ENCODE results near the gene ALG11.

Gene ALG11

DNA sequence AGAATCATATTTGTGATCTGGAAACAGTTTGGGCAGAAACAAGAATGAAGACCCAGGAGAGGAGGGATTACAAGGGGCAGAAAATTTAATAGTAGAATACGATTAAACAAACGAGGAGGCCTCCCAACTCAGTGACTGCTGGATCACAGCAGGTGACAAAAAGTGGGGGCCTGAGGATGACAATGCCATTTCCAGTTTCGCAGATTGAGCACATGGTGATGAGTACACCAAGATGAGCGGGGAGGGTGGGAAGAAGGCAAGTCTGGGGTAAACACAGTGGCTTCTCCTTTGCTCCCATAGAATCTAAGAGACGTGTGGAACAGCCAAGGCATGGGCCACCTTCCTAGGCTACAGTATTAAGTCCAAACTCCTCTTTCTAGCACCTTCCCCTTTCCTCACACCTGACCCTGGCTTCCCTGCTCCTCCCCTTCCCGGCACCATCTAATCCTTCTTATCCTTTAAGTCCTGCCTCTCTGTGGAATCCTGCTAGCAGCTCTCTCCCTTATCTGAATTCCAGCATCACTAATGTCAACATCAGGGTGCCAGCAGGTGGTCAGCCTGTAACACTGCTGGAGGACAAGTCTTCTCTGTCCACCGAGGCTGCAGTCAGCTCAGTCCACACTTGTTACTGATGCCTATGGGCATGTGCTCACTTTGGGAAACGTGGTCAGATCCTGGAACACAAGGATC lies 14.4 kb upstream of the ALG11 start:
- peak; percentile 89 for DNase-seq

DNA sequence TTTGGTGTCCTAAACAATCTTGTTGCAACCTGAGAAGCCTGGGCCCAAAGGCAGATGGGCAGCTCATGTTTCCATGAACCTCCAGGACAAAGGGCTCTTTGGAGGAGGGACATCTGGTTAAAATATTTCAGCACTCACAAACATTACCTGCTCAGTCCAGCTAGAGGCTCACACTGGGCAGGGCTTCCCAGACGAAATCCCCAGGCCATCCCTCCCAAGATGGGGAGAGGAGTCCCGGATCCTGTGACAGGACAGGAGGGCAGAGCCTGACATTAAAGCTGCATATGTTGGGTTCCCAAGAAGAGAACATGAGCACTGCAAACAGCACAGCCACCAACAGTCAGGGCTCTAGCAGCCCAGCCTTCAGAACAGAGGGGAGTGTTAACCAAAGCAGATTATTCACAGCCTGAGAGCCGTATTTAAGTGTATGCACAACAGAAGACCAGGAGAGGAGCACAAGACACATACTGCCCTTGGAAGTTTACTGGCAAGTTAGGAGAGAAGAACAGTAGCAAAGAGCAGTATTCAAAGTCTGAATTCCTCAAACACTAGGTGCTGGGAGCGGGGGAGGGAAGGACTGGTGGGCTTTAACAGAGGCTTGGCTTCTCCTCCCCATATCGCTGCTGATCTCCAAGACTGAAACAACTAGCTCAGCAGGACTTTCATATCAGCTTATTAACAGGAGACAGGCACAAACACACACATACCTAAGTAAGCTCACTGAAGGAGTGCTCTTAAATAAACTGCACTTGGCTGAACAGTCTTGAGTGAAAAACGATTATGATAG lies 13.3 kb upstream of the ALG11 start:
- DNase-seq: peak; percentile 88

DNA sequence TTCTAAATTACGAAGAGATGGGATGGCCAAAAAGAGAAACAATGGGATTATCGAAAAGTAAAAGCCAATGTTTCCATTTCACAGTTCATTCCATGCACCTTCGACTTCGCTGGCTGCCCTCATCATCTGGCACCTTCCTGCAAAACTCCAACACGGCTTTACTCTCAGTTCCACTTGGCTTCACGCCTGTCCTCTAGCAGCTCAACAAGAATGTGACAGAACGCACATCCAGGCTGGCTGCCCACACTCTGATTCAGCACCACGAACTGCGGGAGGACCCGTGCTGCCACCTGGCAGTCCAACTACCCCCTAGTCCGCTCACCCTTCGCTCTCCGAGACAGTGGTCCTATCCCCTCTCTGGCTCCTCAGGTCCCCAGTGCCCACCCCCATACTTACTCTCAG lies 12.7 kb upstream of the ALG11 start:
- DNase-seq: peak; percentile 14

DNA sequence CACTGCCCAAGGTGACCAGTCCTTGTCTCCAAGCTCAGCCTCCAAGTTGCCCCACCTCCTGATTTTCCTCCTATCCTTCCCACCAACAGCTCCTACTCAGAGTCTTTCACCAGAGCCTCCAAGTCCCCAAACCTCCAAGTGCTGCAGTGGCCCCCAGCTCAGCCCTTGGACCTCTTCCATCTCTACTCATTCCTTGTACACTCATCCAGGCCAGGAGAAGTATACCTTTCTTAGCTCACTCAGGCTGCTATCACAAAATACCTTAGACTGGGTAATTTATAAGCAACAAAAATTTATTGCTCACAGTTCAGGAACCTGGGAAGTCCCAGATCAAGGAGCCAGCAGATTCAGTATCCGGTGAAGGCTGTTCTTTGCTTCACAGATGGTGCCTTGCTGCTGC lies 12.3 kb upstream of the ALG11 start:
- no peak for DNase-seq

DNA sequence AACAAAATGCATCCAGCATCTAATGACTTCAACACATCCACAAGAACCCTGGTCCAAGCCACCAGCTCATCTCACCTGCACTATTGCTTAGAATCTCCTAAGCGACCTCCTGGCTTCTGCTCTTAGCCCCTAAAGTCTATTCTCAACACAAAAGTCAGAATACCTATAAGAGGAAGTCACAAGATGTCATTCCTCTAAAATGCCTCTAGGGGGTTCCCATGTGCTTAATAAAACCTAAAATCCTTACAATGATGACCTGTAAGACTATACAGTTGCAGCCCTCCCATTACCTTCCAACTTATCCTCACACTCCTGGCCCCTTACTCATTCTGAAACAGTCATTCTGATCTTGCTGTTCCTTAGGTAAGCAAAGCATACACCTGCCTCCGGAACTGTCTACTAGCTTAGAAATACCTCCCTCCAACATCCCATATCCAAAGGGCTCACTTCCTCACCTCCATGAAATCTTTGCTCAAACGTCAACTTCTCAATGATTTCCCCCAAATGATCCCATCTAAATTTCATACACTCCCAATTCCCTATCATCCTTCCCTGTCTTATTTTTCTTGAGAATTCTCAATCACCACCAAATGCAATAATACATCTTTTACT lies 11.0 kb upstream of the ALG11 start:
- peak; percentile 79 for DNase-seq

DNA sequence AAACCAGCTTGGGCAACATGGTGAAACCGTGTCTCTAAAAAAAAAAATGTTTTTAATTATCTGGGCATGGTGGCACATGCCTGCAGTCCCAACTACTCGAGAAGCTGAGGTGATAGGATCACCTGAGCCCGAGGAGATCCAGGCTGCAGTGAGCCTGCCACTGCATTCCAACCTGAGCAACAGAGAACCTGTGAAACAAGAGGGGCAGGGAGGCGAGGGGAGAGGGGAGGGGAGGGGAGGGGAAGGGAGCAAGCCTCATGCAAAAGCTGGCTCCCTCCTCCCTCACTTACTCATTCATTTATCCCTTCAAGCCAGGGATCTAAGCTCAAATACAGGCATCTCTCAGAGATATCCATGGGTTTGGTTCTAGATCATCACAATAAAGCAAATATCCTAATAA lies 9.8 kb upstream of the ALG11 start:
- DNase-seq: no peak

DNA sequence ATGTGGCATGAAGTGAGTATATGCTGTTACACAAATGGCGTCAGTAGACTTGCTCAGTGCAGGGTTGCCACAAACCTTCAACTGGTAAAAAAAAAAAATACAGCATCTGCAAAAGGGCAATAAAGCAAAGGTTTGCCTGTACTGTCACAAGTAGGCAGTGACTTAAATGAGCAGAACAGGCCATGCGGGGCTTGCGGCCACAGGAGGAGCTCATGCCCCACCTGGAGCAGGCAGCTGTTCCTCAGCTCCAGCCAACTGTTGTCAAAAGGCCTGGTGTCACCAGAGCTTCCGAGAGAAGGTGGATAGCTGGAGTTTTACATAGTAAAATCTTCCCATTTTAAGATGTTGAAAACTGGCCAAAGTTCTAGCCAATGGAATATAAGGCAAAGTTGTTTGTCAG lies 8.7 kb upstream of the ALG11 start:
- DNase-seq: peak; percentile 30

DNA sequence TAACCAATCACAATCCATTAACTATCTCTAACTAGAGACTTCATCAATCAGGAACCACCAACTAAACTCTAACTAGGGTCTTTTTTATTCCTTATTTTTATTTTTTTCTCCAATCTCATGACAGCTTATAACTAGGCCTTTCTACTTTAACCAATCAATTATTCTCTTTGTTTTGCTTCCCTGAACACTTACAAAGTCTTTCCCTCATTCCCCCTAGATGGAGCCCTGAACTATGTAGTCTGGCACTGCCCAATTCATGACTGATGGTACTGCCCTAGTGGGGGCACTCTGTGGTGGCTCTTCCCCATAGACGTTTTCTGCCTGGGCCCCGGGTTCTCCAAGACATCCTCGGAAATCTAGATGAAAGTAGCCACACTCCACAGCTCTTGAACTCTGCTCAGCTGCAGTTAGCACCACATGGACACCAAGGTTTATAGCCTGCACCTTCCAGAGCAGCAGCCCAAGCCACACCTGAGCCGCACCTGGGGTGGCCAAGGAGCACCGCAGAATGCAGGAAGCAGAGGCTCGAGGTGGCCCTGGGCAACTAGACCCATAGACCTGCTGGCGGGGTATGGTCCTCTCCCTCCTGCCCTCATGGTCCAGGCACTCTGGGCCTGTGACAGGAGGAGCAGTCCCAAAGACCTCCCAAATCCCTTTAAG lies 7.6 kb upstream of the ALG11 start:
- no peak for DNase-seq

DNA sequence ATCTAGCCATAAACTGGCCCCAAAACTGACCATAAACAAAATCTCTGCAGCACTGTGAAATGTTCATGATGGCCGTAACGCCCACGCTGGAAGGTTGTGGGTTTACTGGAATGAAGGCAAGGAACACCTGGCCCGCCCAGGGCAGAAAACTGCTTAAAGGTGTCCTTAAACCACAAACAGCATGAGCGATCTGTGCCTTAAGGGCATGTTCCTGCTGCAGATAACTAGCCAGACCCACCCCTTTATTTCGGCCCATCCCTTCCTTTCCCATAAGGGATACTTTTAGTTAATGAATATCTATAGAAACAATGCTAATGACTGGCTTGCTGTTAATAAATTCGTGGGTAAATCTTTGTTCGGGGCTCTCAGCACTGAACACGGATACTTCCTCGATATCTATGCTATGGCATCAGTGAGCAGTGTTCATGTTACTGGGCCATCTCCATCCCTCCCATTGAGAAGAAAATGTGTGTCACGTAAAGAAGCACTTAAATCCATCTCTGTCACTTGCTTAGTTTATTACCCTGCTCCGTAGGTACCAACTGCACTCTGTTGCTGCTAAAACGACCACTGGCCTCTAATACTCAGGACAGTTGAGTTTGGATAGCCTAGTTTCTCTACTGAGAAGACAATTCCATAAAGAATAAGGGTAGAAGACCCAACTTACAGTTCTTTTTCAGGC lies 6.2 kb upstream of the ALG11 start:
- no peak for DNase-seq

DNA sequence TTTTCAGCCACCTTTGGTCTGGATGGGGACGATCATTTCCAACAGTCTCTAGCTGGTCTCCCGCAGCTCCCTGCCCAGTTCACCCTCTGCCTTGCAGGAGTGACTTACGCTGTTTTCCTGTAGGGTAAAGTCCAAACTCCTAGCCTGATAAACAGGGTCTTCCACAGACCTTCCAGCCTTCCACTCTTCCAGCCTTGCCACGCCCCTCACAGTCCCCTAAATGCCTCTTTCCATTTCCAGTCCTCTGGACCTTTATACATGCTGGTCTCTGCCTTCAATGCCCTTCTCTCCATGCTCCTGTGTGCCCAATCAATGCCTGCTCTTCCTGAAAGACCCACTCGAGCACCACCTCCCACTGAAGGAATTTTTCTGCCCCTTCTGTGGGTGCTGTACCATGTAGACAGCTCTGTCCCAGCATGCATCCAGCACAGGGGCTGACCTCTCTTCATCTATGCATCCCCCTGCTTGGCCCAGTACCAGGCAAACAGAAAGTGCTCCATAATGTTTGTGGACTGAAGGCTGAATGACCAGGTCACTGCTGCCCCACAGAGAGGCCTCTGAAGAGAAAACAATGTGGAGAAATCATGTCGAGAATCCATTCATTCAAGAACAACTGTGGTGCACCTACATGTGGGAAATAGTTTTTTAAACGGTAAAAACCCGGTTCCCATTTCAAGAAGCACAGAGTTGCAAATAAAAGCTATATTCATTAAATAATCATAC lies 5.5 kb upstream of the ALG11 start:
- DNase-seq: no peak

DNA sequence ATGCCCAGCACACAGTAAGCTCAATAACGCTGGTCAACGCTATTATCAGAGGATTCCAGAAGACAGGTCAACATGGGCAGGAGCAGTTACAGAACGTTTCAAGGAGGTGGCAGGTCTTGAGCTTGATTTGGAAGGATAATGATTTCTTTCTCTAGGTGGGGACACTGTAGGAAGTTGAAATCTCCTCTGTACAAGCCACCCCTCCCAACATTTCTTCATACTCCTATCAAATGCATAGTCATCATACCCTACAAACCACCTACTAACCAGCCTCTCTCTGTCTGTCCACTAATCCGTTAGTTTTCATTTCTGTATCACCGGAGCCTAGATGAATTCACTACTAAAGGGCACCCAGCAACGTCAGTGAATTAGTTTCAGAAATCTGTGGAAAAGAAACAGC lies 2.3 kb upstream of the ALG11 start:
- no peak for DNase-seq

DNA sequence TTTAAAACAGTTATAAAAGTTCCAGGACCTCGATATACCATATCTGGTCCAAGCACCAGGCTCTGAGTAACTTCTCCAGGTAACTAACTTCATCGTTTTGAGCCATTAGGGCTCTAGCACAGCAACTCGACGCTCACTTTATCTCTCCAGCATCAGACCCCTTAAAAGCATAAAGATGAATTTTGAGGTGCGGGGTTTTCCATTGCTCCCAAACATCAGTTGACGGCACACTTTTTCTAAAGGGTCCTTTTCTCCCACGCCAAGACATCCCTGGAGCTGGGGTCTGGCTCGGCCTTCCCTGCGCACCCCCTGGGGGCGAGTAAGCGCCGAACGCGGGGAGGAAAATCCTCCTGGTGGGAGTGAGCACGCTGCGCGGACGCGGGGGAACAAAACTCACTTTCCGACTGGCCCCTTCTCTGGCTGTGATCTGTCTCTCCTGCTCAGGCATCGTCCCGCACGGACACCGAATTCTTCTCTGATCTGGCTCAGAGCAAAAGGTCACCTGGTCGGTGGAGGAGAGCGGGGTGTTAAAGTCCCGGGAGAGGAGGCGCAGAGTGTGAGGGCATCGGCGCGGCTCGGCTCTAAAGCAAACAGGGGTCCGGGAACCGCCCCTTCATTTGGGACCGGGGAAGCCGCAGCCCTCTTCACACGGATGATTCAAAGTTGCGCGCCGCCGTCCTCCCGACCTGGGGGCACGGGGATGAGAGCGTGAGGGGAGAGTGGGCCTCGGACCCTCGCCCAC lies 1.1 kb upstream of the ALG11 start, which contains the start of gene ATP7B:
TSS of gene ATP7B (minus strand) at position 561 of the 742 bp plus-strand sequence. CDS start at position 448, 113 bp downstream.
- DNase-seq: peak; percentile 71

DNA sequence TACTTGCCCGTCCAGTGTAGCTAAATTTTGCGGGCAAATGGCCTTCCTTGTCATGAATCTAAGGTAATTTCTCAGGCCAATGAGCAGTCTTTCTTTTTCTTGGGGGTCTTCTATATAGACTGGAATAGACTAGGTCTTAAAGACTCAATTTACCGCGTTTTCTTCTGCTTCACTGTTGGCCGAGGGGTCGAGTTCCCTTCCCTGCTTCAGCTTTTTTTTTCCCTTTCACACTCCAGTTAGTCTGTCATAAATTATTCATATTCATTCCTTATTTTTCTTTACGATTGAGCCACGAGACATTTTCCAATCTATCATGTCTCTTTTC lies 276 bp downstream of the ALG11 start:
- DNase-seq: no peak

DNA sequence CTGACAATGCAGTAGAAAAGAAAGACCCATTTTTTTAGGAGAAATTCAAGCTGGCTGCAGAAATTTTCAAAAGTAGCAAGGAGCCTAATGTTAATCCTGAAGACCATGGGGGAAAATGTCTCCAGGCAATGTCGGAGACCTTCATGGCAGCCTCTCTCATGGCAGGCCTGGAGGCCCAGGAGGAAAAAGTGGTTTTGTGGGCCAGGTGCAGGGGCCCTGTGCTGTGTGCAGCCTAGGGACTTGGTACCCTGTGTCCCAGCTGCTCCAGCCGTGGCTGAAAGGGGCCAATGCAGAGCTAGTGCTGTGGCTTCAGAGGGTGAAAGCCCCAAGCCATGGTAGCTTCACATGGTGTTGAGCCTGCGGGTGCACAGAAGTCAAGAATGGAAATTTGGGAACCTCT lies 4.1 kb downstream of the ALG11 start:
- no peak for DNase-seq

DNA sequence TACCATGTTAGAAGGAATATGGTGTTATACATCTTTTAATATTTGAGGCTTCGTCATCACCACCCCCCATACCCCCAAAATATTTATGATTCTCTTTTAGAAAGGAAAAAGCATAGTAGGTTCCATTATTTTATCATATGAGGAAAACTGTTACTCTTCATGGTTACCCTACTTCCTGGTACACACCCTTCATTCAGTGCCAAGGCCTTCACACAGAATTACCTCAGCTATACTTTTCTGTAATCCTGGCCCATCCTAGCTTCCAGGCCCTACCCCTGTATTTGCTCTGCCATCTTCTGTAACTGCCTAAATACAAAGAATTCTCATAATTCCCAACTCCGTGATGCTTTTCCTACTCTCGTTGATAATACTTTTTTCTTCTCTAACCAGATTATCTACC lies 8.0 kb downstream of the ALG11 start:
- no peak for DNase-seq

DNA sequence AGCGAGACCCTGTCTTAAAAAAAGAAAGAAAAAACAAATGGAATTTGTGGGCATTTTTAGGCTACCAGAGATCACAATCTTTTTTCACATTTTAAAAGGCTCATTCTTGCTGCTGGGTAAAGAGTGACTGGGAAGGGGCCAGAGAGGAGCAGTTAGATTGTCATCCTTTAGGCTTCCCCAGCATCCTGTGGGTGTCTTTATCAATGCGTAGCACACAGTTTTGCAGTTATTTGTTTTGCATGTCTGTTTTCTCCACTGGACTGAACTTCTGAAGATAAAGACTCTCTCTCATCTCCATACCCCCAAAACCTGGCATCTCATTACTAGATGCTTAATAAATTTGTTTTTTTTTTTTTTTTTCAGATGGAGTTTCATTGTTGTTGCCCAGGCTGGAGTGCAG lies 10.2 kb downstream of the ALG11 start:
- no peak for DNase-seq

DNA sequence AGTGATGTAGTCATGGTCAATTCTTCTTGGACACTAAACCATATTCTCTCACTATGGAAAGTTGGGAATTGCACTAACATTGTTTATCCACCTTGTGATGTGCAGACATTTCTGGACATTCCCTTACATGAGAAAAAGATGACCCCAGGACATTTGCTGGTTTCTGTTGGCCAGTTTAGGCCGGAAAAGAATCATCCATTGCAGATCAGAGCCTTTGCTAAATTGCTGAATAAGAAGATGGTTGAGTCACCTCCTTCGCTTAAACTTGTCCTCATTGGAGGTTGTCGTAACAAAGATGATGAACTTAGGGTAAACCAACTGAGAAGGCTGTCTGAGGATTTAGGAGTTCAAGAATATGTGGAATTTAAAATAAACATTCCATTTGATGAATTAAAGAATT lies 12.3 kb downstream of the ALG11 start, which contains the start of gene UTP14C:
TSS of gene UTP14C (plus strand) at position 211 of the 400 bp plus-strand sequence. CDS start 4,114 bp downstream, outside the sequence.
- no peak for DNase-seq

DNA sequence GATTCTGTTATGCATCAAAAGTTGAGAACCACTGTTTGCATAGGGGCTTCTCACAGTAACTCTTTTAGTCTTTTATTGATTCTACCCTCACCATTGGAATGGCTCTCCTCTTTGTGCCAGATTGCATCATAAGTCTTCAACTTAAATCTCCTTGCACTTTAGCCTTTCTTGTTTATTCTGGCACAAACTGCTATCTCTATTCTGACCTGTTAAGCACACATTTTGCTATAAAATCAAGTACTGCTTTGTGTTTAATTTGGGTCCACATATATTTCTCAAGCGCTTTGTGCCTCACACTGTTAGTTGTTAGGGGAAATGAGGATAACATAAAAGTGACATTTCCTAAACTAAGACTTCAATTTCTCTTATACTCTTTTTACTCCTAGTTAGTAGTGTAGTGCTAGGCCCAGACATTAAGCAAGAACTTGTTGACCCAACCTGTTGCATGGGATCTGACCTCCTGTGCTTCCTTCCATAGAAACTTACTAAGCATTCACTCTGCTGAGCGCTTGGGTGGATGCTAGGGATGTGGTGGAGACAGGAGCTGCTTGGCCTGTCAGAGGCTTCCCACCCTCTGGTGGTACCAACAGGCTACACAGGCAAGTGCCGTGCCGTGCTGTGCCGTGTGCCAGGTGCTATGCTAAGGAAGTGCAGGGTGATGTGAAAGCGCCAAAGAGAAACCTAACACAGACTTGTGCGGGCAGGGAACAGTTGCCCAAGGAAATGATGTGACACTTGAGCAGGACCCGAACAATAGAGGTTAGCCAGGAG lies 13.5 kb downstream of the ALG11 start:
- DNase-seq: peak; percentile 5

DNA sequence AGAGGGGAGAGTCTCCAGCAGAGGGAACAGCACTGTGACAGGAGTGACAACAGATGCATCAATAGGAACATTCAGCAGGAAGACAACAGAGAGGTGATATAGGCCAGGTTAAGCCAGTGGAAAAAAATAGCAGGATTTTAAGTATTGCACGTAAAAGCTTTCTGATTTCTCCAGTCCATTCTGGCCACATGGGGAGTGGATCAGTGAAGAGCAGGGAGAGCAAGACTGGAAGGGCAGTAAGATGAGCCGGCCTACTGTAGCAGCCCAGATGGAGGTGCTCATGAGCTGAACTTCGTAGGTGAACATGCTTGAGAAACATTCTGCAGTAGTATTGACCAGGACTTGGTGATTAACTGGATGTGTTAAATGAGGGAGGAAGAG lies 14.0 kb downstream of the ALG11 start:
- peak; percentile 34 for DNase-seq

DNA sequence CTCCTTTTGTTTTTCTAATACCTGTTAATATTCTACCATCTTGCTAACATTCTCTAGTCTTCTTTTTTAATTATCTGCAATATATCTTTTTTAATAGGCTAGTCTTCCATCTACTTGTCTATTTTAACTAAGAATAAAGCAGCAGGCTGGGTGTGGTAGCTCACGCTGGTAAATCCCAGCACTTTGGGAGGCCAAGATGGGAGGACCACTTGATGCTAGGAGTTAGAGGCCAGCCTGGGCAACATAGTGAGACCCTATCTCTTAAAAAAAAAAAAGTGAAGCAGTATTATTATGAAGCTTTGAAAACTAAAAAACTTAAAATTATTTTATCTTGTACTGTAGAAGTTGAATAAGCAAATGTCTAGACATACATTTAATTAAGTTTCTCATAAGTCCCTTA lies 15.6 kb downstream of the ALG11 start:
- DNase-seq: no peak

DNA sequence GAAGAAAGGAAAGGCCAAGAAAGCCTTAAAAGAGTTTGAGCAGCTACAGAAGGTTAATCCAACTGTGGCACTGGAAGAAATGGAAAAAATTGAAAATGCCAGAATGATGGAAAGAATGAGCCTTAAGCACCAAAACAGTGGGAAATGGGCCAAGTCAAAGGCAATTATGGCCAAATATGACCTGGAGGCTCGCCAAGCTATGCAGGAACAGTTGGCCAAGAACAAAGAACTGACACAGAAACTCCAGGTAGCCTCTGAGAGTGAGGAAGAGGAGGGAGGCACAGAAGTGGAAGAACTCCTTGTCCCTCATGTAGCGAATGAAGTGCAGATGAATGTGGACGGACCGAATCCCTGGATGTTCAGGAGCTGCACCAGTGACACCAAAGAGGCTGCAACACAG lies 17.4 kb downstream of the ALG11 start:
- DNase-seq: no peak
